ENCODE results near the gene ZNF527. TPM values are rescaled to one million over a fixed set of nuclear protein-coding genes. Genes with fewer than 3 reads are reported as not detected.
"Not testable (repeated sequence)": the region's sequence is repeated elsewhere in the genome, so short reads cannot be mapped to it uniquely, and the experiment has no call there.

The ZNF527 gene
- total RNA-seq, 2 experiments from 2014 or later, result 7.8 to 8.4 TPM

GRCh38 chr19:37389234-37389633 lies 18.3 kb downstream of the ZNF527 start:
- no peak overlapping the region for H3K4me3 Mint-ChIP-seq
- ChIA-PET POLR2A (no interaction called here), CTCF (no interaction called here)
- no peaks in the 10 kb centered on the region for H3K4me1 Mint-ChIP-seq (ENCODE audit: low read depth)
- no peak overlapping the region for H3K27ac ChIP-seq (ENCODE audit: low read depth in 1 of 2, low read length in 2 of 2)
- no peak overlapping the region for H3K4me3 ChIP-seq (ENCODE audit: low read length)
- H3K4me1 ChIP-seq (ENCODE audit: insufficient read depth, low read length), result no peaks in the 10 kb centered on the region
- no peak for DNase-seq
- no peaks in the 10 kb centered on the region for H3K27me3 ChIP-seq (ENCODE audit: control insufficient read depth in 1 of 2, insufficient read depth in 2 of 2, low read length in 2 of 2)
- peaks cover 30% of the 10 kb centered on the region for H3K9me3 Mint-ChIP-seq
- TF ChIP-seq CTCF (IDR thresholded peaks at IDR 0.05), result no peak
- H3K27me3 Mint-ChIP-seq, result no peaks in the 10 kb centered on the region
- intact Hi-C loops (cut with DNase I, micrococcal nuclease), result no loop called here
- peaks cover 88% of the 10 kb centered on the region for H3K36me3 Mint-ChIP-seq (ENCODE audit: low read depth)
- no peak for ATAC-seq (ENCODE audit: poor library complexity)
- H3K36me3 ChIP-seq (ENCODE audit: insufficient read depth, low read length), result peaks cover 41% of the 10 kb centered on the region
- no peak overlapping the region for H3K27ac Mint-ChIP-seq
- H3K9me3 ChIP-seq (ENCODE audit: control insufficient read depth in 1 of 2, insufficient read depth in 1 of 2, low read length in 2 of 2), result peaks cover 41 to 96% of the 10 kb centered on the region in 2 experiments

DNA sequence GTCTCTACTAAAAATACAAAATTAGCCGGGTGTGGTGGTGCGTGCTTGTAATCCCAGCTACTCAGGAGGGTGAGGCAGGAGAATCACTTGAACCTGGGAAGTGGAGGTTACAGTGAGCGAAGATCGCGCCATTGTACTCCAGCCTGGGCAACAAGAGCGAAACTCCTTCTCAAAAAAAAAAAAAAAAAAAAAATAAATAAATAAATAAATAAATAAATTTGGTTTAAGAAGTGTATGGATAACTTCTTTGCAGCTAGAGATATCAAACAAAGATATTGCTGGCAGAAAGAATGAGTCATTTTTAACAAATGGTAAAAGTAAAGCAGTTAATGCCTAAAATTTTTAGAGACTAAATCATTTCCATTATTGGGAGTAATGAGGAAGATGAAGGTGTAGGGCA lies 20.5 kb downstream of the ZNF527 start:
- peaks cover 77% of the 10 kb centered on the region for H3K36me3 Mint-ChIP-seq (ENCODE audit: low read depth)
- peaks cover 29% of the 10 kb centered on the region for H3K9me3 Mint-ChIP-seq
- CTCF ChIA-PET; H3K27me3 ChIP-seq (ENCODE audit: control insufficient read depth in 1 of 2, insufficient read depth in 2 of 2, low read length in 2 of 2); H3K4me3 Mint-ChIP-seq; intact Hi-C loops (cut with DNase I, micrococcal nuclease); H3K27me3 Mint-ChIP-seq; H3K4me1 Mint-ChIP-seq (ENCODE audit: low read depth); ATAC-seq (ENCODE audit: poor library complexity); DNase-seq; H3K27ac ChIP-seq (ENCODE audit: low read depth in 1 of 2, low read length in 2 of 2); POLR2A ChIA-PET; H3K27ac Mint-ChIP-seq; H3K4me1 ChIP-seq (ENCODE audit: insufficient read depth, low read length); H3K4me3 ChIP-seq (ENCODE audit: low read length): not testable (repeated sequence)
- Histone ChIP-seq H3K9me3 (ENCODE audit: control insufficient read depth in 1 of 2, insufficient read depth in 1 of 2, low read length in 2 of 2) (peaks cover 37 to 89% of the 10 kb centered on the region in 2 experiments), H3K36me3 (ENCODE audit: insufficient read depth, low read length) (peaks cover 24% of the 10 kb centered on the region)

DNA sequence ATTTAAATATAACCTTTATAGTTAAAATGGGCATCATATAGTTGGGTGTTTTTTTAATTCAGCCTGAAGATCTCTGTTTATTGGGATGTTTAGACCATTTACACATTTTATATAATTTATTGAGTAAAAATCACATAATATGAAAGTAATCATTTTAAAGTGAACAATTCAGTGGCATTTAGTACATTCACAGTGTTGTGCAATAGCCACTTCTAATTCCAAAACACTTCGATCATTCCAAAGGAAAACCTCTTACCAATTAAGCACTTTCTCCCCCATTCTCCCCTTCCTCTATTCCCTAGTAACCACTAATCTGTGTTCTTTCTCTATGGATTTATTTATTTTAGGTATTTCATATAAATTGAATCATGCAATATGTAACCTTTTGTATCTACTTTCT lies 30.2 kb downstream of the ZNF527 start:
- no peak for ATAC-seq (ENCODE audit: poor library complexity)
- CTCF ChIA-PET, result no interaction called here

More for the DNA sequence above, 30.2 kb downstream of the ZNF527 start:
- DNase-seq, result no peak
- POLR2A ChIA-PET, result no interaction called here
- Histone ChIP-seq H3K9me3 (ENCODE audit: control insufficient read depth in 1 of 2, insufficient read depth in 1 of 2, low read length in 2 of 2) (peaks cover 49 to 77% of the 10 kb centered on the region in 2 experiments), H3K27ac (ENCODE audit: low read depth in 1 of 2, low read length in 2 of 2) (no peak overlapping the region), H3K27me3 (ENCODE audit: control insufficient read depth in 1 of 2, insufficient read depth in 2 of 2, low read length in 2 of 2) (no peaks in the 10 kb centered on the region), H3K4me1 (ENCODE audit: insufficient read depth, low read length) (no peaks in the 10 kb centered on the region), H3K4me3 (ENCODE audit: low read length) (no peak overlapping the region), H3K36me3 (ENCODE audit: insufficient read depth, low read length) (no peaks in the 10 kb centered on the region)
- Mint-ChIP-seq H3K4me1 (ENCODE audit: low read depth) (no peaks in the 10 kb centered on the region), H3K27me3 (no peaks in the 10 kb centered on the region), H3K27ac (no peak overlapping the region), H3K9me3 (peaks cover 16% of the 10 kb centered on the region), H3K36me3 (ENCODE audit: low read depth) (peaks cover 32% of the 10 kb centered on the region), H3K4me3 (no peak overlapping the region)
- intact Hi-C loops (cut with DNase I, micrococcal nuclease), result no loop called here
- TF ChIP-seq CTCF (IDR thresholded peaks at IDR 0.05), result no peak

Measured in CD4-positive, alpha-beta T cell (primary cell).